22Rv1 (cell line): Measurements from ENCODE around the gene CARNS1.

Source experiments
- ZFX ChIP-seq: fragments of 450-650 bp; IDR thresholded peaks from 2 replicates; pipeline ENCODE4 v1.6.1; 2017; ENCODE audit warnings: antibody characterized with exemption, borderline replicate concordance
- TF ChIP-seq, protein P1 (sequence below): fragments of 450-650 bp; IDR thresholded peaks from 2 replicates; pipeline ENCODE4 v1.5.1; 2017; ENCODE audit warnings: mild to moderate bottlenecking

DNA sequence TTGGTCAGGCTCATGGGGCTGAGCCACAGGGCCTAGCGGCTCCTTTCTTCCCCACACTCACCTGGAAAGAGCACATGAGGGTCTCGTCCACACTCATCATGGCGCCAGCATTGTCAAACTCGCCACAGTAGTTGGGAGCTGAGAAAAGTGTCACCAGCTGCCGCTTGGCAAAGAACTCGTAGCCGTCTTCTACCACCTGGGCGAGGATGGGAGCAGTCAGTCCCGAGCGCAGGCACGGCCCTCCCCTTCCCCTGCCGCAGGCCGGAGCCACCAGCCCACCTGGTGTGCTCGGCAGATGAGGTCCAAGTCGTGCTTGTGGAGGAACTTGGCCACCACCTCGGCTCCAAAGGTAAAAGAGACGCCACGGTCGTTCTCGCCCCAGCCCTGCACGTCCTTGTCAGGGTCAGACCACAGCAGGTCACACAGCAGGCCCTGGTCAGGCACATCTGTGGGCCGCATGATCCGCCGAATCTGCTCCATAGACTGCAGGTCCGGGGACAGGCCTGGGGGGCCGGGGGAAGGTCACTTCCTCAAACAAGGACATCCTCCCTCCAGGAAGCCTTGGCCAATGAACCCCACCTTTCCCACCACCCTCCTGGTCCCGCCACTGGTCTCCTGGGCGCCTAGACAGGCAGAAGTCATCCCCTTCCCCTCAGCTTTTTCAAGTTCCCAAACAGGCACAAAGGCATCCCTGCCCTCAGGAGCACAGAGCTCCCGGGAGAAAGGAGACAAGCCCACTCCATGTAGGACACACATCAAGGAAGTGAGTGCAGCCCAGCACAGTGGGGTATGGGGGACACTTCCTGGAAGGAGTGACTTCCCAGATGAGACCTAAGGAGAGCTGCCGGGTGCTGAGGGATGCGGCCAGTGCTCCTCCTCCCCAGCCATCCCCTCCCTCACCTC, 16.6 kb upstream of the CARNS1 start:
- TF ChIP-seq, protein P1, sequence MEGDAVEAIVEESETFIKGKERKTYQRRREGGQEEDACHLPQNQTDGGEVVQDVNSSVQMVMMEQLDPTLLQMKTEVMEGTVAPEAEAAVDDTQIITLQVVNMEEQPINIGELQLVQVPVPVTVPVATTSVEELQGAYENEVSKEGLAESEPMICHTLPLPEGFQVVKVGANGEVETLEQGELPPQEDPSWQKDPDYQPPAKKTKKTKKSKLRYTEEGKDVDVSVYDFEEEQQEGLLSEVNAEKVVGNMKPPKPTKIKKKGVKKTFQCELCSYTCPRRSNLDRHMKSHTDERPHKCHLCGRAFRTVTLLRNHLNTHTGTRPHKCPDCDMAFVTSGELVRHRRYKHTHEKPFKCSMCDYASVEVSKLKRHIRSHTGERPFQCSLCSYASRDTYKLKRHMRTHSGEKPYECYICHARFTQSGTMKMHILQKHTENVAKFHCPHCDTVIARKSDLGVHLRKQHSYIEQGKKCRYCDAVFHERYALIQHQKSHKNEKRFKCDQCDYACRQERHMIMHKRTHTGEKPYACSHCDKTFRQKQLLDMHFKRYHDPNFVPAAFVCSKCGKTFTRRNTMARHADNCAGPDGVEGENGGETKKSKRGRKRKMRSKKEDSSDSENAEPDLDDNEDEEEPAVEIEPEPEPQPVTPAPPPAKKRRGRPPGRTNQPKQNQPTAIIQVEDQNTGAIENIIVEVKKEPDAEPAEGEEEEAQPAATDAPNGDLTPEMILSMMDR = no peak
- TF ChIP-seq ZFX = no peak
